Measurements from ENCODE around the gene TTC28. TPM values are rescaled to one million over a fixed set of nuclear protein-coding genes. Genes with fewer than 3 reads are reported as not detected.

Gene TTC28
- total RNA-seq, 1 donor from 2014 or later: 79.5 TPM

- DNase-seq (ENCODE audit: low spot score in 2 of 2): no peak
Measured at GRCh38 chr22:28329186-28330073, 350.2 kb downstream of the TTC28 start.

GRCh38 chr22:28328756-28329155 lies 350.9 kb downstream of the TTC28 start:
- no peak for FAIRE-seq
- no peak for DNase-seq (ENCODE audit: low spot score in 2 of 2)

More at GRCh38 chr22:28329186-28330073, 350.2 kb downstream of the TTC28 start:
- FAIRE-seq: no peak

- FAIRE-seq: no peak
- no peak for DNase-seq (ENCODE audit: low spot score in 2 of 2)
Measured at GRCh38 chr22:28316014-28316413, 363.6 kb downstream of the TTC28 start.

GRCh38 chr22:28314959-28315358 lies 364.7 kb downstream of the TTC28 start:
- FAIRE-seq (no peak), DNase-seq (ENCODE audit: low spot score in 2 of 2) (no peak)

GRCh38 chr22:28310299-28310698 lies 369.3 kb downstream of the TTC28 start:
- FAIRE-seq: peak; percentile 64

GRCh38 chr22:28299753-28300152 lies 379.9 kb downstream of the TTC28 start:
- FAIRE-seq: no peak
- DNase-seq (ENCODE audit: low spot score in 2 of 2): no peak

More at GRCh38 chr22:28310299-28310698, 369.3 kb downstream of the TTC28 start:
- DNase-seq (ENCODE audit: low spot score in 2 of 2): no peak

GRCh38 chr22:28299309-28299708 lies 380.3 kb downstream of the TTC28 start:
- FAIRE-seq (no peak), DNase-seq (ENCODE audit: low spot score in 2 of 2) (no peak)

GRCh38 chr22:28297504-28297903 lies 382.1 kb downstream of the TTC28 start:
- peak in 1 of 2 donors; percentile 6 for DNase-seq (ENCODE audit: low spot score in 2 of 2)

GRCh38 chr22:28296452-28296851 lies 383.2 kb downstream of the TTC28 start:
- no peak for DNase-seq (ENCODE audit: low spot score in 2 of 2)
- no peak for FAIRE-seq

More at GRCh38 chr22:28297504-28297903, 382.1 kb downstream of the TTC28 start:
- FAIRE-seq: no peak

- FAIRE-seq: no peak
- no peak for DNase-seq (ENCODE audit: low spot score in 2 of 2)
Measured at GRCh38 chr22:28283068-28283654, 396.5 kb downstream of the TTC28 start.

- DNase-seq (ENCODE audit: low spot score in 2 of 2) (no peak), FAIRE-seq (no peak)
Measured at GRCh38 chr22:28282405-28283067, 397.1 kb downstream of the TTC28 start.

- FAIRE-seq: no peak
- no peak for DNase-seq (ENCODE audit: low spot score in 2 of 2)
Measured at GRCh38 chr22:28279888-28280287, 399.8 kb downstream of the TTC28 start.

- FAIRE-seq: no peak
- no peak for DNase-seq (ENCODE audit: low spot score in 2 of 2)
Measured at GRCh38 chr22:28269277-28269676, 410.4 kb downstream of the TTC28 start.

- FAIRE-seq: no peak
- no peak for DNase-seq (ENCODE audit: low spot score in 2 of 2)
Measured at GRCh38 chr22:28268850-28269249, 410.8 kb downstream of the TTC28 start.

- DNase-seq (ENCODE audit: low spot score in 2 of 2) (no peak), FAIRE-seq (no peak)
Measured at GRCh38 chr22:28268171-28268570, 411.5 kb downstream of the TTC28 start.

GRCh38 chr22:28260619-28261018 lies 419.0 kb downstream of the TTC28 start:
- DNase-seq (ENCODE audit: low spot score in 2 of 2): no peak
- no peak for FAIRE-seq

- DNase-seq (ENCODE audit: low spot score in 2 of 2) (no peak), FAIRE-seq (no peak)
Measured at GRCh38 chr22:28259774-28260312, 419.8 kb downstream of the TTC28 start.

- FAIRE-seq: no peak
Measured at GRCh38 chr22:28254396-28254795, 425.2 kb downstream of the TTC28 start.

GRCh38 chr22:28252539-28252938 lies 427.1 kb downstream of the TTC28 start:
- FAIRE-seq (no peak), DNase-seq (ENCODE audit: low spot score in 2 of 2) (no peak)

More at GRCh38 chr22:28254396-28254795, 425.2 kb downstream of the TTC28 start:
- DNase-seq (ENCODE audit: low spot score in 2 of 2): no peak

GRCh38 chr22:28250036-28250695 lies 429.5 kb downstream of the TTC28 start:
- DNase-seq (ENCODE audit: low spot score in 2 of 2) (no peak), FAIRE-seq (no peak)
